HT-29 (cell line): ENCODE measurements around the gene FBH1. TPM values are rescaled to one million over a fixed set of nuclear protein-coding genes. Genes with fewer than 3 reads are reported as not detected.
A peak's percentile ranks its signal among the peaks of the same experiment; 100 is the strongest.
"Not testable (repeated sequence)": the region's sequence is repeated elsewhere in the genome, so short reads cannot be mapped to it uniquely, and the experiment has no call there.

Experiments used
- DNase-seq: peaks from one replicate; pipeline ENCODE4 v3.0.0-alpha.2; 2015; ENCODE audit warnings: low spot score
- total RNA-seq: library from RNA; depleted of rRNA; stranded (reverse); fragments of >200 nt; shearing (Covaris generic); gene quantifications from 2 replicates; pipeline ENCODE4 v1.2.3, GENCODE V29; 2014

FBH1 gene
- total RNA-seq, 1 experiment from 2014 or later, result 85.9 TPM

DNA sequence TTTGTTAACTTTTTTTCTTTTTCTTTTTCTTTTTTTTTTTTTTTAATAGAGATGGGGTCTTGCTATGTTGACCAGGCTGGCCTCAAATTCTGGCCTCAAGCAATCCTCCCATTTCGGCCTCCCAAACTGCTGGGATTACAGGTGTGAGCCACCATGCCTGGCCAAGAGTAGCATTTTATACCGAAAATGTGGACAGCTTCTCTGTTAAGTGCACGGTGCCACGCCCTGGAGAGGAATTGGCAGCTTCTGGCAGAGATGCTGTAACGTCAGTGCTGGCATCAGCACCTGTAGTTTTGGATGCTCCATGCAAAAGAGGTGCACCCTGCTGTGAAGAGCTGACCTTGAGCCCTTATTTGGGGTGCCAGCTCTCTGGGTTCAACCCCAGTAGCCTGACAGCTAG, 69.1 kb downstream of the FBH1 start:
- DNase-seq, result no peak

GRCh38 chr10:5959581-5960069, 69.6 kb downstream of the FBH1 start:
- DNase-seq, result no peak

GRCh38 chr10:5960070-5960972, 70.3 kb downstream of the FBH1 start:
- DNase-seq, result no peak

GRCh38 chr10:5960973-5961275, 70.9 kb downstream of the FBH1 start:
- DNase-seq, result not testable (repeated sequence)

DNA sequence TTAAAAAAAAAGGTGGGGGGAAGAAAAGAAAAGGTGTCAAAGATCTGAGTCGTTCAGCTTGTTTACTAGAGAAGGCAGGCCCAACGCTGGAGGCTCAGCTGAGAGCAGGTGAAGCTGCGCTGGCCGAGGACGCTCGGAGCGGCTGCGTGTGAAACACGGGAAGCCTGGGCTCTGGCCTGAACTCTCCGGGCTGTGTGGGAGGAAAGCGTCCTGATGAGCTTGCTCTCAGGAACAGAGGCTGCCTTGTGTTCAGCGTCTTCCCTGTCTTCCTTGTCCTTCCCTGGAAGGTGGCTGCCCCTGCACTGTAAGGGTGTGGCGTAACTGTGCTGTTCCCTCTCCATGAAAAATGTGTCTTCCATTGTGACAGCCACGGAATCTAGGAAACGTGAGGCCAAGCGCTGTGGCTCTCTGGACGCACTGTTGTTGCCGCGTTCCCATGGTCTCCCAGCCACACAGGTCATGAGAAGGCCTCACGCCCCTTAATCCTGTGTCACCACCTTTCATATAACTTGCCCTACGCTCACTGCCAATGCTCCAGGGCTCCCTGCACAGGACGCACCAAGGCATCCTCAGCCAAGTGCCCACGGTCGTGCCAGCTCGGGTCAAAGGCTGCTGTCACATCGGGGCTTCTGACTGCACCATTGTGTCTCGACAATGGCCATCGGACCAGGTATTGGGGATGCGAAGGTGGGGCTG, 71.5 kb downstream of the FBH1 start:
- no peak for DNase-seq

DNA sequence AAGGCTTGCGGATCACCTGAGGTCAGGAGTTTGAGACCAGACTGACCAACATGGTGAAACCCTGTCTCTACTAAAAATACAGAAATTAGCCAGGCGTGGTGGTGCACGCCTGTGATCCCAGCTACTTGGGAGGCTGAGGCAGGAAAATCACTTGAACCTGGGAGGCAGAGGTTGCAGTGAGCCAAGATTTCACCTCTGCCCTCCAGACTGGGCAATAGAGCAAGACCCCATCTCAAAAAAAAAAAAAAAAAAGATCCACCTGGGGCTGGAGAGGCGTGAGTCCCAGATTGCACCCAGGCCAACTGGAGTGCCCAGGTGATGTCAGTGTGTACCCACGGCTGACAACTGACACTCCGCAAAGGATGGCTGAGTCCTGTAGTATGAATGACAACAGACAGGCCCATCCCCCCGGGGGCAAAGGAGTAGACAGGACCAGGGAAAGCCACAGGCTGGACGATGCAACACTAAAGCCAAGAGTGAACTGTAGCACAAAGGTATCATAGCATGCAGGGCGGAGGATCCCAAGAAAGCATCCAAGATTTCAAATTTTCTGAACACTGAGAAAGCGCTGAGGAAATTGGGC, 72.4 kb downstream of the FBH1 start:
- DNase-seq, result not testable (repeated sequence)

- DNase-seq, result no peak
These were observed 73.0 kb downstream of the FBH1 start for GRCh38 chr10:5963071-5963470.

DNA sequence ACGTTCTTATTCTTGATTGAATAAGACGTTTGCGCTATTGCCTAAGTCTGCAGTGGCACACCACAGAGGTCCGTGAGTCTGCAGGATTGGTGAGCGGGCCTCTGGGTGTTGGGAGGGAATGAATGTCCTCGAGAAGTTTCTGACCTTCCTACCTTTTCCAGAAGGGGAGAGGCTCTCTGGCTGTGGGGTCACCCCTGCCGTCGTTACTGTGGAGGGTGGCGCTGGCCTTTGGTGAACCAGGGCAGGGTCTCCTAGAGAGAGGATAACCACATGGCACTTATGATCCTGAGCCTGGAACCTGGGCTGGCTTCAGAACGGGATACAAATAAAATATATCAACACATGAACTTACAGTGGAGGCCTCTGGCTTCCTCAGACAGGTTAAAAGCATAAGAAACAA, 73.5 kb downstream of the FBH1 start:
- DNase-seq, result no peak

DNA sequence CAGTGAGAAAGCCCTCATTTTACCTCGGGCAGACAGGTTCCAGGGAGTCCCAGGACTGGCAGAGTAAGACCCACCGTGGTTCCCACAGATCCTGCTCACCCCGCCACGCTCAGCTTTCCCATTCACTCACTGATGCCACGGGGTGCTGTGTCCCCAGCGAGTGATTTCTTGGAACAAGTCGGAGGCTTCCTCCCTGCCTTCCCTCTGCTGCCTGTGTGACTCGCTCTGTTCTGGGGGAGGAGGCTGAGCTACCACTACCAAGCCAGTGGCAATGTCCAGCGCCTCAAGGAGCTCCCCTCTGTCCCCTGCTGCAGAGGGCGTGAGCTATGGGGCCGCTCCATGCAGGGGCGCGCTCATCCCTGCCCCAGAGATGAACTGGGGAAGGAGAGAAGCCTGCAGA, 74.7 kb downstream of the FBH1 start:
- no peak for DNase-seq

DNA sequence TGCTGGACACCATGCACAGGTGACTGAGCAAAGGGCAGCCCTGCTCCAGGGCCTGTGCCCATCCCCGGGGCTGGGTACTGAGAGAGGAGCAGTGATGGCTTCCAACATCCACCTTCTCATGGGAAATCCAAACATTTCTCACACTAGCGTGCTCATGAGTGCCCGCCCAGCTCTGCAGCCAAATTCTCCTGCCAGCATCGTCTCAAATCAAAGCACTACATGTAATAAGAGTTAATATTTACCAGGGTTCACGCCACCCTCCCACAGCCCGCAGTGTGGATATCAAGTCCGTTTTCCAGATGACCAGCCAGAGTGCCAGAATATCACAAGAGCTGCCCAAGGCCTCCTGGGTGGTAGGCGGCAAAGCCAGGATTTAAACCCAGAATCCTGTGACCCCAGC, 75.2 kb downstream of the FBH1 start:
- peak; percentile 34 for DNase-seq

DNA sequence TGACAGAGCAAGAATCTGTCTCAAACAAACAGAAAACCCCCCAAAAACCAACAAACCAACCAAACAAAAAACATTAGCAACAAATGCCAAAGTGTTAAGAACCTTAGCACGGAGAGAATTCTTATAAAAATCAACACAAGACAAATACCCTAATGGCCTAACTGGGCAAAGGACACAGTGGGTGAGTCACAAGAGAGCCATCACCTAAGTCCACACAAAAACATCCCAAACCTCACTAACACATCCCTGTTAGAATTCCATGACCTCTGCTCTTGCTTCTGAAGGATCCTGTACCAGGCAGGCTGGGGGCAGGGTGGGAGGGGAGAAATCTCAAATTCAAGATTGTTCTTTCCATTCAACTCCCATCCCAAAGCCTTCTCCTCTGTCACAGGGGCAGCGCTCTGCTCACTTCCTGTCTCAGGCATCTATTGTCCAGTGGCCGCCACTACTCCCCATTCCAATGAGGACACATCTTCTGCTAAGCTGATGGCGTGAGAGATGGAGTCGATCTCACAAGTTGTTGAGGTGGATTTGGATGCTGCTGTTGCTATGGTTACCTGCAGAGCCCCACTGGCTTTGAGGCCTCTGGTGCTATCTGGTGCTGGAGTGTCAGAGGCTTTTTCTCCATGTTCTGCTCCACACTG, 78.1 kb downstream of the FBH1 start:
- no peak for DNase-seq

GRCh38 chr10:5968681-5969453, 78.8 kb downstream of the FBH1 start:
- no peak for DNase-seq

- no peak for DNase-seq
These were observed 80.0 kb downstream of the FBH1 start for GRCh38 chr10:5970066-5970465.

GRCh38 chr10:5970527-5970926, 80.5 kb downstream of the FBH1 start:
- DNase-seq, result no peak

- peak; percentile 58 for DNase-seq
These were observed 81.3 kb downstream of the FBH1 start for GRCh38 chr10:5971315-5971832.

- peak; percentile 12 for DNase-seq
These were observed 81.8 kb downstream of the FBH1 start for GRCh38 chr10:5971886-5972285.

GRCh38 chr10:5973069-5973468, 83.0 kb downstream of the FBH1 start:
- DNase-seq, result no peak

DNA sequence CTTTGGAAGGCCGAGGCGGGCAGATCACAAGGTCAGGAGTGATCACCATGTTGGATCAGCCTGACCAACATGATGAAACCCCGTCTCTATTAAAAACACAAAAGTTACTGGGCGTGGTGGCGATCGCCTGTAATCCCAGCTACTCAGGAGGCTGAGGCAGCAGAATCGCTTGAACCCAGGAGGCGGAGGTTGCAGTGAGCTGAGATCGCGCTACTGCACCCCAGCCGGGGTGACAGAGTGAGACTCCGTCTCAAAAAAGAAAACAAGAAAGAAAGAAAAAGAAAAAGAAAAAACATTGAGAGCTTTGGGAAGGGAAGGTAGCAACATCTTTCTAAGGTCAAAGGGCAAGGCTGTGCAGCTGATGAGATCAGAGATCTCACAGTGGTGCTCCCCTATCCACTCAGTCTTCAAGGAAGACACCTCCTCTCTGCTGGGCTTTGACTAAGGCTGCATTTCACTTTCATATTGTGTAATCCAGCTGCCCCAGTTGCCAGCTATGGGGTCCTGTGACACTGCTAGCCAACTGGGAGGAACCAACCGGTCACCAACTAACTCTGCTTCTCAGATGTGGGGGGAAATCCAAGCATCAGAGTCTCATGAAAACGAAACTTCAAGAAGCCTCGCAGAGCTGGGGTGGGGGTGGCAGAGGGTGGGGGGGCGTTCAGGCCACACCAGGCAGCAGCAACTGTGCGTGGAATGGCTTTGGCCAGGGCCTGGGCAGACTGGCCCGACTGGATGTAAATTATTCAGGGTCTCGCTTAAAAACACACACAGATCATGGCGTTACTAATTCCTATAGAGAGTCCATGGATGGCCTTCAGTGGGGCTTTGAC, 85.8 kb downstream of the FBH1 start:
- peak; percentile 29 for DNase-seq

GRCh38 chr10:5976512-5977470, 86.7 kb downstream of the FBH1 start:
- DNase-seq, result peak; percentile 45
